ENCODE measurements around the gene ARMC7. TPM values are rescaled to one million over a fixed set of nuclear protein-coding genes. Genes with fewer than 3 reads are reported as not detected.

Gene ARMC7
- total RNA-seq, 4 donors from 2014 or later, result 10.6 to 14.7 (median 11.9) TPM

DNA sequence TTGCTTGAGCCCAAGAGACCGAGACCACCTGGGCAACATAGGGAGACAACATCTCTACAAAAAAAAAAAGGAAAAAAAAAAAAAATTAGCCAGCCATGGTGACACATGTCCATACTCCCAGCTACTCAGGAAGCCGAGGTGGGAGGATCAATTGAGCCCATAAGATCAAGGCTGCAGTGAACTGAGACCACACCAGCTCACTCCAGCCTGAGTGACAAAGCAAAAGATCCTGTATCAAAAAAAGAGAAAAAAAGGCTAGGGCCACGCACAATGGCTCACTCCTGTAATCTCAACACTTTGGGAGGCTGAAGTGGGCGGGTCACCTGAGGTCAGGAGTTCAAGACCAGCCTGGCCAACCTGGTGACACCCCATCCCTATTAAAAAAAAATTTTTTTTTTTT lies 59.2 kb downstream of the ARMC7 start:
- intact Hi-C loops (cut with DNase I; ENCODE audit: low total_unique reads), result no loop called here
- TF ChIP-seq, protein P1, sequence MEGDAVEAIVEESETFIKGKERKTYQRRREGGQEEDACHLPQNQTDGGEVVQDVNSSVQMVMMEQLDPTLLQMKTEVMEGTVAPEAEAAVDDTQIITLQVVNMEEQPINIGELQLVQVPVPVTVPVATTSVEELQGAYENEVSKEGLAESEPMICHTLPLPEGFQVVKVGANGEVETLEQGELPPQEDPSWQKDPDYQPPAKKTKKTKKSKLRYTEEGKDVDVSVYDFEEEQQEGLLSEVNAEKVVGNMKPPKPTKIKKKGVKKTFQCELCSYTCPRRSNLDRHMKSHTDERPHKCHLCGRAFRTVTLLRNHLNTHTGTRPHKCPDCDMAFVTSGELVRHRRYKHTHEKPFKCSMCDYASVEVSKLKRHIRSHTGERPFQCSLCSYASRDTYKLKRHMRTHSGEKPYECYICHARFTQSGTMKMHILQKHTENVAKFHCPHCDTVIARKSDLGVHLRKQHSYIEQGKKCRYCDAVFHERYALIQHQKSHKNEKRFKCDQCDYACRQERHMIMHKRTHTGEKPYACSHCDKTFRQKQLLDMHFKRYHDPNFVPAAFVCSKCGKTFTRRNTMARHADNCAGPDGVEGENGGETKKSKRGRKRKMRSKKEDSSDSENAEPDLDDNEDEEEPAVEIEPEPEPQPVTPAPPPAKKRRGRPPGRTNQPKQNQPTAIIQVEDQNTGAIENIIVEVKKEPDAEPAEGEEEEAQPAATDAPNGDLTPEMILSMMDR (IDR thresholded peaks at IDR 0.05), result no peak
- TF ChIP-seq POLR2A (IDR thresholded peaks at IDR 0.05), result no peak
- 85 to 87% methylated on average over 4 of the region's 4 CpGs for WGBS, 2 donors
- no peak for DNase-seq (ENCODE audit: low spot score in 2 of 2)
- H3K4me3 ChIP-seq (ENCODE audit: low read depth, poor library complexity, severe bottlenecking), result no peak overlapping the region

DNA sequence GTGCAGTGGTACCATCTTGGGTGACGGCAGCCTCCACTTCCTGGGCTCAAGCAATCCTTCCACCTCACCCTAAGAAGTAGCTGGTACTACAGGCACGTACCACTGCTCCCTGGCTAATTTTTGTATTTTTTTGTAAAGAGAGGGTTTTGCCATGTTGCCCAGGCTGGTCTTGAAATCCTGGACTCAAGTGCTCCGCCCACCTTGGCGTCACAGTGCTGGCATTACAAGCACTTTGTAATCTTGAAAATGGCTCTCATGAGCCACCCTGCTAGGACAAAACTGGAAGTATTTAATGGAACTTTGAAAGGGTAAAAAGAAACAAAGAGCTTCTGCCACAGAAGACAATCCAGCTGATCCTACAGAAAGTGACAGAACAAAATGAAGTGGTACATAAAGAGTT lies 63.8 kb downstream of the ARMC7 start:
- 80 to 81% methylated on average over 4 of the region's 4 CpGs for WGBS, 2 donors
- intact Hi-C loops (cut with DNase I; ENCODE audit: low total_unique reads), result loop anchor here (5.0 to 10.0 kb wide), 2 partner anchors 61 to 109 kb away; no protein-coding TSS in a partner anchor
- DNase-seq (ENCODE audit: low spot score in 2 of 2), result no peak
- TF ChIP-seq, protein P1 (IDR thresholded peaks at IDR 0.05), result no peak
- no peak overlapping the region for H3K4me3 ChIP-seq (ENCODE audit: low read depth, poor library complexity, severe bottlenecking)

DNA sequence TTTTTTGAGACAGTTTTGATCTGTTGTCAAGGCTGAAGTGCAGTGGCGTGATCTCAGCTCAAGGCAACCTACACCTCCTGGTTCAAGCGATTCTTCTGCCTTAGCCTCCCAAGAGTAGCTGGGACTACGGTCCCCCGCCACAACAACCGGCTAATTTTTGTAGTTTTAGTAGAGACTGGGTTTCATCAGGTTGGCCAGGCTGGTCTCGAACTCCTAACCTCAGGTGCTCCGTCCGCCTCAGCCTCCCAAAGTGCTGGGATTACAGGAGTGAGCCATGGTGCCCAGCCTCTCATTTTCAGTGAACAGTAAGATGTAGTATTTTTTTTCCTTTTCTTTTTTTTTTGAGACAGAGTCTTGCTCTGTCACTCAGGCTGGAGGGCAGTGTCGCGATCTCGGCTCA lies 65.2 kb downstream of the ARMC7 start:
- TF ChIP-seq POLR2A (IDR thresholded peaks at IDR 0.05), result no peak
- TF ChIP-seq, protein P1 (IDR thresholded peaks at IDR 0.05), result no peak
- intact Hi-C loops (cut with DNase I; ENCODE audit: low total_unique reads), result loop anchor here (5.0 to 10.0 kb wide), 2 partner anchors 63 to 110 kb away; no protein-coding TSS in a partner anchor

DNA sequence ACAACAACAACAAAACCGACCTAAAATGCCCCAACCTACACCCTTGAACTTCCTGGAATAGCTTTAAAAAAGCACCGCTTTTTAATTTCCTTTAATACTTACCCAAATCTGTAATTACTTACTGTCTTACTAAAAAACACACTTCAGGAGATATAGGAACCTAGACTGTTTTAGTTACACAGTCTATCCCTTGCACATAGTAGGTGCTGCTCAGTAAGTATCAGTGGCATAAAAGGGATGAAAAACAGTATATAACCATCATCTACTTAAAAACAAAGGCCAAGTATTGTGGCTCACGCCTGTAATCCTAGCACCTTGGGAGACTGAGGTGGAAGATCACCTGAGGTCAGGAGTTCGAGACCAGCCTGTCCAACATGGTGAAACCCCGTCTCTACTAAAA lies 66.9 kb downstream of the ARMC7 start:
- intact Hi-C loops (cut with DNase I; ENCODE audit: low total_unique reads), result loop anchor here (10.0 kb wide), 1 partner anchor 112 kb away; no protein-coding TSS in a partner anchor
- no peak overlapping the region for H3K4me3 ChIP-seq (ENCODE audit: low read depth, poor library complexity, severe bottlenecking)
- WGBS, 2 donors, result 85 to 86% methylated on average over 5 of the region's 5 CpGs
- TF ChIP-seq, protein P1 (IDR thresholded peaks at IDR 0.05), result no peak
- TF ChIP-seq POLR2A (IDR thresholded peaks at IDR 0.05), result no peak
- no peak for DNase-seq (ENCODE audit: low spot score in 2 of 2)

More for the DNA sequence above, 65.2 kb downstream of the ARMC7 start:
- no peak for DNase-seq (ENCODE audit: low spot score in 2 of 2)
- WGBS, 2 donors, result 93 to 94% methylated on average over 11 of the region's 11 CpGs
- H3K4me3 ChIP-seq (ENCODE audit: low read depth, poor library complexity, severe bottlenecking), result no peak overlapping the region

DNA sequence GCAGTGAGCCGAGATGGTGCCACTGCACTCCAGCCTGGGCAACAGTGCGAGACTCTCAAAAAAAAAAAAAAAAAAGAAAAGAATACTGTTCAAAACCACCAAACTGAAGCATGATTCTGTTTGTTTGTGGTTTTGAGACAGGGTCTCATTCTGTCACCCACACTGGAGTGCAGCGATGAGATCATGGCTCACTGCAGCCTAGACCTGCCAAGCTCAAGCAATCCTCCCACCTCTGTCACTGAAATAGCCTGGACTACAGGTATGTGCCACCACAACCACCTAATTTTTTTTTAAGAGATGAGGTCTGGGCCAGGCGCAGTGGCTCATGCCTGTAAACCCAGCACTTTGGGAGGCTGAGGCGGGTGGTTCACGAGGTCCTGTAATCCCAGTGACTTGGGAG lies 68.7 kb downstream of the ARMC7 start:
- 81 to 98% methylated on average over 6 of the region's 6 CpGs for WGBS, 2 donors
- DNase-seq (ENCODE audit: low spot score in 2 of 2), result no peak
- no peak overlapping the region for H3K4me3 ChIP-seq (ENCODE audit: low read depth, poor library complexity, severe bottlenecking)
- TF ChIP-seq POLR2A (IDR thresholded peaks at IDR 0.05), result no peak
- TF ChIP-seq, protein P1 (IDR thresholded peaks at IDR 0.05), result no peak
- intact Hi-C loops (cut with DNase I; ENCODE audit: low total_unique reads), result loop anchor here (10.0 kb wide), 1 partner anchor 114 kb away; no protein-coding TSS in a partner anchor

Other genes starting within 250 kb of the ARMC7 start
- 10 to 100 TPM; 21.9 to 28.0 (median 24.6) TPM for gene FDXR, start 237.0 kb upstream of the ARMC7 start, total RNA-seq
- gene FADS6, start 216.3 kb upstream of the ARMC7 start, total RNA-seq, result 10 to 100 TPM in 1 of 4 donors, 1 to 10 TPM in 3; 4.9 to 19.9 (median 6.8) TPM
- gene USH1G, start 186.7 kb upstream of the ARMC7 start, total RNA-seq, result 1 to 10 TPM in 3 of 4 donors, under 1 TPM in 1; 0.67 to 2.6 (median 2.1) TPM
- gene OTOP2, start 185.7 kb upstream of the ARMC7 start, total RNA-seq, result not detected
- 1 to 10 TPM in 2 of 4 donors, under 1 TPM in 1, not detected in 1; 0.64 to 2.3 (median 1.1) TPM for gene OTOP3, start 174.1 kb upstream of the ARMC7 start, total RNA-seq
- 10 to 100 TPM in 1 of 4 donors, 1 to 10 TPM in 3; 2.9 to 11.6 (median 6.2) TPM for gene HID1, start 137.2 kb upstream of the ARMC7 start, total RNA-seq
- gene CDR2L, start 122.3 kb upstream of the ARMC7 start, total RNA-seq, result 1 to 10 TPM; 4.5 to 9.8 (median 5.3) TPM
- 10 to 100 TPM; 48.6 to 76.4 (median 58.8) TPM for gene MRPL58, start 97.3 kb upstream of the ARMC7 start, total RNA-seq
- gene ATP5PD, start 63.0 kb upstream of the ARMC7 start, total RNA-seq, result 100 to 1,000 TPM; 212 to 298 (median 249) TPM
- gene KCTD2, start 62.7 kb upstream of the ARMC7 start, total RNA-seq, result 10 to 100 TPM; 22.5 to 38.3 (median 28.6) TPM
- 100 to 1,000 TPM in 1 of 4 donors, 10 to 100 TPM in 3; 41.1 to 101 (median 62.6) TPM for gene SLC16A5, start 22.0 kb upstream of the ARMC7 start, total RNA-seq
- gene NT5C, start 21.8 kb downstream of the ARMC7 start, total RNA-seq, result 100 to 1,000 TPM in 3 of 4 donors, 10 to 100 TPM in 1; 62.5 to 107 (median 105) TPM
- 10 to 100 TPM; 30.2 to 56.4 (median 37.1) TPM for gene JPT1, start 44.5 kb downstream of the ARMC7 start, total RNA-seq
- 10 to 100 TPM; 59.8 to 75.6 (median 68.2) TPM for gene SUMO2, start 73.0 kb downstream of the ARMC7 start, total RNA-seq
- gene NUP85, start 95.7 kb downstream of the ARMC7 start, total RNA-seq, result 10 to 100 TPM; 32.1 to 46.2 (median 35.1) TPM
- gene GGA3, start 151.6 kb downstream of the ARMC7 start, total RNA-seq, result 10 to 100 TPM; 27.5 to 43.1 (median 29.9) TPM
- gene MRPS7, start 151.9 kb downstream of the ARMC7 start, total RNA-seq, result 10 to 100 TPM; 20.7 to 36.0 (median 31.4) TPM
- 10 to 100 TPM; 22.6 to 41.8 (median 32.6) TPM for gene MIF4GD, start 161.3 kb downstream of the ARMC7 start, total RNA-seq
- 1 to 10 TPM; 4.0 to 7.1 (median 5.9) TPM for gene SLC25A19, start 179.5 kb downstream of the ARMC7 start, total RNA-seq